ENCODE data around the gene RHBDL3. TPM values are rescaled to one million over a fixed set of nuclear protein-coding genes. Genes with fewer than 3 reads are reported as not detected.

Gene RHBDL3
- total RNA-seq, 4 donors from 2014 or later = not detected

GRCh38 chr17:32299580-32300164 lies 34.0 kb downstream of the RHBDL3 start:
- in situ Hi-C loops (cut with MboI; ENCODE audit: low sequenced_read_pairs in 4 of 4) = no loop called here
- intact Hi-C loops (cut with DNase I; ENCODE audit: low total_unique reads) = no loop called here
- no peaks in the 10 kb centered on the region for H3K36me3 ChIP-seq
- ATAC-seq (no peak), DNase-seq (no peak)
- no peak overlapping the region for H3K4me3 ChIP-seq
- H3K27ac ChIP-seq = no peak overlapping the region
- no peaks in the 10 kb centered on the region for H3K4me1 ChIP-seq
- no peaks in the 10 kb centered on the region for H3K27me3 ChIP-seq
- TF ChIP-seq CTCF (IDR thresholded peaks at IDR 0.05 in 4 of 5, conservative IDR thresholded peaks at IDR 0.05 in 1 of 5) = no peak
- TF ChIP-seq POLR2A (IDR thresholded peaks at IDR 0.05) = no peak
- H3K9me3 ChIP-seq = no peaks in the 10 kb centered on the region

GRCh38 chr17:32302037-32302436 lies 36.4 kb downstream of the RHBDL3 start:
- Histone ChIP-seq H3K27ac (no peak overlapping the region), H3K4me1 (no peaks in the 10 kb centered on the region), H3K4me3 (no peak overlapping the region), H3K9me3 (no peaks in the 10 kb centered on the region), H3K36me3 (no peaks in the 10 kb centered on the region), H3K27me3 (no peaks in the 10 kb centered on the region)
- intact Hi-C loops (cut with DNase I; ENCODE audit: low total_unique reads) (no loop called here), in situ Hi-C loops (cut with MboI; ENCODE audit: low sequenced_read_pairs in 4 of 4) (no loop called here)
- ATAC-seq (no peak), DNase-seq (no peak)
- no peak for TF ChIP-seq POLR2A (IDR thresholded peaks at IDR 0.05)
- TF ChIP-seq CTCF (IDR thresholded peaks at IDR 0.05 in 4 of 5, conservative IDR thresholded peaks at IDR 0.05 in 1 of 5) = no peak

GRCh38 chr17:32302860-32303649 lies 37.4 kb downstream of the RHBDL3 start:
- H3K36me3 ChIP-seq = no peaks in the 10 kb centered on the region
- DNase-seq (no peak), ATAC-seq (no peak)
- no peaks in the 10 kb centered on the region for H3K9me3 ChIP-seq
- H3K27me3 ChIP-seq = no peaks in the 10 kb centered on the region
- no peak overlapping the region for H3K4me3 ChIP-seq
- intact Hi-C loops (cut with DNase I; ENCODE audit: low total_unique reads) = no loop called here
- no peak overlapping the region for H3K27ac ChIP-seq
- in situ Hi-C loops (cut with MboI; ENCODE audit: low sequenced_read_pairs in 4 of 4) = no loop called here
- H3K4me1 ChIP-seq = no peaks in the 10 kb centered on the region
- TF ChIP-seq POLR2A (IDR thresholded peaks at IDR 0.05) (no peak), CTCF (IDR thresholded peaks at IDR 0.05 in 4 of 5, conservative IDR thresholded peaks at IDR 0.05 in 1 of 5) (no peak)

DNA sequence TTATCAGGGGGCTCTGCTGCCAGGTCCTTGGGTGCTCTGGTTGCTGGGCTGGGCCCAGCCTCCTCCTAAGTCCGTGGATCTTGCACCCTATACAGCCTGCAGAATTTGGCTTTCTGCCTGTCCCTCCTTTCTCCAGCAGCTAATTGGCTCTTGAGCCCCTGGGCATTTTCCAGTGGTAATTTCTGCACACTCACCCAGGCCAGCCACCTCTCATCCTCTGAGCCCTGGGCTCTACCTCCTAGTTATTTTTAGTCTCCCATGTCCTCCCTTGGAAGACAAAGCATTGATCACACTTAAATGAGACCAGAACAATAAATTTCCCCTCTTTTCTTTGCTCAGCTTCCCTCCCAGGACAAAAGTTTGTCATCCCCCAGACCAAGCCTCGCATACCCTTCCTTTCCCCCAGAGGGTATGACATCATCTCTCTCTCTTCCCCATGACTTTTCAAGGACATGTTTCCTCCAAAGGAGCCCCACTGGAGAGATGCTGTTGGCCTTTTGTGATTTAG lies 38.2 kb downstream of the RHBDL3 start:
- TF ChIP-seq POLR2A (IDR thresholded peaks at IDR 0.05) (no peak), CTCF (IDR thresholded peaks at IDR 0.05 in 4 of 5, conservative IDR thresholded peaks at IDR 0.05 in 1 of 5) (no peak)
- H3K4me3 ChIP-seq = no peak overlapping the region
- DNase-seq (no peak), ATAC-seq (no peak)
- no peaks in the 10 kb centered on the region for H3K36me3 ChIP-seq
- H3K27ac ChIP-seq = no peak overlapping the region
- in situ Hi-C loops (cut with MboI; ENCODE audit: low sequenced_read_pairs in 4 of 4) (no loop called here), intact Hi-C loops (cut with DNase I; ENCODE audit: low total_unique reads) (no loop called here)
- H3K9me3 ChIP-seq = no peaks in the 10 kb centered on the region
- H3K27me3 ChIP-seq = no peaks in the 10 kb centered on the region
- no peaks in the 10 kb centered on the region for H3K4me1 ChIP-seq
